Stimulated activated CD4-positive, alpha-beta T cell treated with anti-CD3 and anti-CD28 coated beads, Interleukin-4, amount 100 ng/mL, for 48 hours (primary cell): ENCODE measurements around the gene IQGAP2.
"Not testable (repeated sequence)": the region's sequence is repeated elsewhere in the genome, so short reads cannot be mapped to it uniquely, and the experiment has no call there.

Experiments used
- DNase-seq, 2 donors: peaks; one replicate each; pipeline ENCODE4 v3.0.0-alpha.2; 2020; ENCODE audit warnings: low read depth in 2 of 2

The IQGAP2 gene

GRCh38 chr5:76741506-76741905, 338.4 kb downstream of the IQGAP2 start:
- not testable (repeated sequence) for DNase-seq

GRCh38 chr5:76742583-76742982, 339.5 kb downstream of the IQGAP2 start:
- DNase-seq, result no peak

GRCh38 chr5:76744632-76745031, 341.5 kb downstream of the IQGAP2 start:
- DNase-seq, result no peak

- no peak for DNase-seq
Measured at GRCh38 chr5:76745670-76746069, 342.6 kb downstream of the IQGAP2 start.

GRCh38 chr5:76746677-76747076, 343.6 kb downstream of the IQGAP2 start:
- DNase-seq, result no peak

GRCh38 chr5:76747706-76748105, 344.6 kb downstream of the IQGAP2 start:
- no peak for DNase-seq

- DNase-seq, result no peak
Measured at GRCh38 chr5:76751291-76751690, 348.2 kb downstream of the IQGAP2 start.

- no peak for DNase-seq
Measured at GRCh38 chr5:76754668-76755078, 351.6 kb downstream of the IQGAP2 start.

- no peak for DNase-seq
Measured at GRCh38 chr5:76755779-76756637, 352.9 kb downstream of the IQGAP2 start.

GRCh38 chr5:76757049-76757448, 354.0 kb downstream of the IQGAP2 start:
- DNase-seq, result no peak
